Pancreas (tissue), 10 donors: ENCODE results near the gene ZIC1. TPM values are rescaled to one million over a fixed set of nuclear protein-coding genes. Genes with fewer than 3 reads are reported as not detected.

Source experiments
- ATAC-seq, 4 donors: fragments of 200-7000 bp; cut with Tn5 transposase; one replicate each; pipeline versions ENCODE4 v1.8.0 to v1.9.1; 2020; ENCODE audit warnings: mild to moderate bottlenecking in 4 of 4, moderate library complexity in 4 of 4
- DNase-seq, 6 donors: peaks; one replicate each; pipeline ENCODE4 v3.0.0-alpha.2; 2020
- FAIRE-seq: peaks from 2 replicates; lab custom pipeline; 2012; peaks lifted over from hg19 to GRCh38; lab: Jason Lieb, UNC
- H3K27ac ChIP-seq, 4 donors: fragments of 200-600 bp; sonication (generic); 1 replicate in 3 of 4; 2 replicates in 1 of 4; pipeline versions ENCODE4 v1.5.0 to v1.8.0; 2020
- H3K27me3 ChIP-seq, 4 donors: fragments of 200-600 bp; one replicate each; pipeline ENCODE4 v1.8.0; 2021
- H3K36me3 ChIP-seq, 3 donors: fragments of 200-600 bp; sonication (generic) in 1 of 3; one replicate each; pipeline versions ENCODE4 v1.5.0 to v1.8.0; 2020 to 2021
- H3K4me1 ChIP-seq, 3 donors: fragments of 200-600 bp; one replicate each; pipeline ENCODE4 v1.8.0; 2021
- H3K4me3 ChIP-seq, 4 donors: fragments of 200-600 bp; sonication (generic) in 2 of 4; one replicate each; pipeline versions ENCODE4 v1.5.0 to v1.8.0; 2020 to 2021
- H3K9me3 ChIP-seq, 4 donors: fragments of 200-600 bp; one replicate each; pipeline ENCODE4 v1.8.0; 2021
- CTCF ChIP-seq, 4 donors: fragments of 200-600 bp; sonication (generic) in 3 of 4; IDR thresholded peaks; one replicate each; pipeline versions ENCODE4 v1.5.0 to v1.8.0; 2021; ENCODE audit warnings: antibody characterized with exemption in 4 of 4
- WGBS, 2 donors: extraction: QIAGEN DNeasy Blood & Tissue Kit; methylation state at CpG; one replicate each; pipeline ENCODE4 v1.1.7; 2013; 5-methylcytosine and 5-hydroxymethylcytosine counted together
- intact Hi-C, 3 donors: fragments of 100-400 bp; cut with DNase I; formaldehyde crosslinking; loops; one replicate each; pipeline versions ENCODE4 v1.11.1 to v1.14.2; 2022
- polyA plus RNA-seq, 2 donors: library from polyadenylated mRNA; stranded (reverse); fragments of 200-250 nt; gene quantifications; one replicate each; pipeline ENCODE4 v1.2.3, GENCODE V29; 2013
- total RNA-seq, 6 donors: library from RNA; stranded (reverse); fragmentation: NEBNext Ultra II Directional in 4 of 6; extraction: Animal tissue kit (Norgen Biotek cat#: 25700) in 4 of 6; gene quantifications; one replicate each; pipeline versions ENCODE4 v1.2.1 to v1.2.4, GENCODE V29; 2021 to 2023
- donor health status: healthy with polysubstance abuse.
- donor health status: DM: no; HTN: no; CAD: no; lungs with moderate emphysema.
- donor health status: DM: no; HTN: no; CAD: no.
- donor health status: control.
- donor health status: control.
- donor health status: Bipolar disorder and iron deficiency.
- donor health status: DM: yes; HTN: yes; CAD: no.
- donor health status: DM: no; HTN: no; CAD: no.
- donor health status: DM: no; HTN: no; CAD: no.
- donor health status: DM: yes; HTN: yes; CAD: no.

Gene ZIC1
- total and polyA plus RNA-seq, 8 donors: not detected

- H3K9me3 ChIP-seq: no peaks in the 10 kb centered on the region
- peaks cover 4 to 65% (median 9%) of the 10 kb centered on the region in 4 donors for H3K27me3 ChIP-seq
- no peak for DNase-seq
- intact Hi-C loops: loop anchor here in 1 of 3 donors (10.0 kb wide), 1 partner anchor 46 kb away; no protein-coding TSS in a partner anchor
- no peak for ATAC-seq
- no peak overlapping the region for H3K4me3 ChIP-seq
- no peak for TF ChIP-seq CTCF (IDR thresholded peaks at IDR 0.05)
- WGBS, 2 donors: 3% methylated on average over 16 of the region's 16 CpGs
- H3K36me3 ChIP-seq: no peaks in the 10 kb centered on the region
- no peaks in the 10 kb centered on the region for H3K4me1 ChIP-seq
- no peak for FAIRE-seq
- no peak overlapping the region for H3K27ac ChIP-seq
Observed at GRCh38 chr3:147368561-147369221, 40.5 kb upstream of the ZIC1 start.

GRCh38 chr3:147369231-147369630, 39.9 kb upstream of the ZIC1 start:
- intact Hi-C loops: loop anchor here in 1 of 3 donors (10.0 kb wide), 1 partner anchor 46 kb away; no protein-coding TSS in a partner anchor
- ATAC-seq (no peak), DNase-seq (no peak), FAIRE-seq (no peak)
- H3K36me3 ChIP-seq: no peaks in the 10 kb centered on the region
- no peaks in the 10 kb centered on the region for H3K4me1 ChIP-seq
- H3K27me3 ChIP-seq: peaks cover 4 to 70% (median 10%) of the 10 kb centered on the region in 4 donors
- no peak overlapping the region for H3K4me3 ChIP-seq
- 7 to 12% methylated on average over 13 of the region's 13 CpGs for WGBS, 2 donors
- H3K27ac ChIP-seq: no peak overlapping the region
- H3K9me3 ChIP-seq: no peaks in the 10 kb centered on the region
- no peak for TF ChIP-seq CTCF (IDR thresholded peaks at IDR 0.05)

- TF ChIP-seq CTCF (IDR thresholded peaks at IDR 0.05): no peak
- no peaks in the 10 kb centered on the region for H3K9me3 ChIP-seq
- intact Hi-C loops: loop anchor here in 1 of 3 donors (10.0 kb wide), 1 partner anchor 45 kb away; no protein-coding TSS in a partner anchor
- 5 to 6% methylated on average over 18 of the region's 18 CpGs for WGBS, 2 donors
- no peaks in the 10 kb centered on the region for H3K36me3 ChIP-seq
- H3K27me3 ChIP-seq: peaks cover 4 to 75% (median 10%) of the 10 kb centered on the region in 4 donors
- H3K4me3 ChIP-seq: no peak overlapping the region
- H3K27ac ChIP-seq: no peak overlapping the region
- no peaks in the 10 kb centered on the region for H3K4me1 ChIP-seq
- no peak for FAIRE-seq
- ATAC-seq: no peak
- no peak for DNase-seq
Observed at GRCh38 chr3:147369661-147370123, 39.5 kb upstream of the ZIC1 start.

GRCh38 chr3:147370349-147370748, 38.8 kb upstream of the ZIC1 start:
- TF ChIP-seq CTCF (IDR thresholded peaks at IDR 0.05): no peak
- DNase-seq: no peak
- intact Hi-C loops: no loop called here
- no peaks in the 10 kb centered on the region for H3K4me1 ChIP-seq
- H3K27ac ChIP-seq: no peak overlapping the region
- no peaks in the 10 kb centered on the region for H3K36me3 ChIP-seq
- no peak for FAIRE-seq
- ATAC-seq: no peak
- H3K9me3 ChIP-seq: no peaks in the 10 kb centered on the region
- H3K4me3 ChIP-seq: no peak overlapping the region
- WGBS, 2 donors: 9 to 11% methylated on average over 19 of the region's 19 CpGs
- H3K27me3 ChIP-seq: peaks cover 4 to 82% (median 10%) of the 10 kb centered on the region in 4 donors

- no peak for DNase-seq
- no peak overlapping the region for H3K4me3 ChIP-seq
- H3K4me1 ChIP-seq: no peaks in the 10 kb centered on the region
- TF ChIP-seq CTCF (IDR thresholded peaks at IDR 0.05): no peak
- H3K36me3 ChIP-seq: no peaks in the 10 kb centered on the region
- H3K27me3 ChIP-seq: peaks cover 4 to 85% (median 14%) of the 10 kb centered on the region in 4 donors
- intact Hi-C loops: no loop called here
- H3K9me3 ChIP-seq: no peaks in the 10 kb centered on the region
- no peak for FAIRE-seq
- no peak overlapping the region for H3K27ac ChIP-seq
- ATAC-seq: no peak
- 5 to 6% methylated on average over 12 of the region's 12 CpGs for WGBS, 2 donors
Observed at GRCh38 chr3:147371140-147371539, 38.0 kb upstream of the ZIC1 start.
